ENCODE results near the gene TMEM40.

DNA sequence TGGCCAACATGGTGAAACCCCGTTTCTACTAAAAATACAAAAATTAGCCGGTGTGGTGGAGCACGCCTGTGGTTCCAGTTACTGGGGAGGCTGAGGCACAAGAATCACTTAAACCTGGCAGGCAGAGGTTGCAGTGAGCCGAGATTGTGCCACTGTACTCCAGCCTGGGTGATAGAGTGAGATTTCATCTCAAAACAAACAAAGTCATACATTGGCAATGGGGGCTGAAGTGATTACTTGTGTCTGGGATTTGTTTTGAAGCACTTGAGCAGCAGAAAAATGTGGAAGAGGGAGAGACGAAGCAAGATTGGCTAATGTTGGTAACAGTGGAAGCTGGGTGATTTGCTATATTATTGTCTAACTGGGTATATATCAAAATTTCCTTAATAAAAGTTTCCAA is 13.4 kb upstream of the TMEM40 start:
- TF ChIP-seq, protein P1, sequence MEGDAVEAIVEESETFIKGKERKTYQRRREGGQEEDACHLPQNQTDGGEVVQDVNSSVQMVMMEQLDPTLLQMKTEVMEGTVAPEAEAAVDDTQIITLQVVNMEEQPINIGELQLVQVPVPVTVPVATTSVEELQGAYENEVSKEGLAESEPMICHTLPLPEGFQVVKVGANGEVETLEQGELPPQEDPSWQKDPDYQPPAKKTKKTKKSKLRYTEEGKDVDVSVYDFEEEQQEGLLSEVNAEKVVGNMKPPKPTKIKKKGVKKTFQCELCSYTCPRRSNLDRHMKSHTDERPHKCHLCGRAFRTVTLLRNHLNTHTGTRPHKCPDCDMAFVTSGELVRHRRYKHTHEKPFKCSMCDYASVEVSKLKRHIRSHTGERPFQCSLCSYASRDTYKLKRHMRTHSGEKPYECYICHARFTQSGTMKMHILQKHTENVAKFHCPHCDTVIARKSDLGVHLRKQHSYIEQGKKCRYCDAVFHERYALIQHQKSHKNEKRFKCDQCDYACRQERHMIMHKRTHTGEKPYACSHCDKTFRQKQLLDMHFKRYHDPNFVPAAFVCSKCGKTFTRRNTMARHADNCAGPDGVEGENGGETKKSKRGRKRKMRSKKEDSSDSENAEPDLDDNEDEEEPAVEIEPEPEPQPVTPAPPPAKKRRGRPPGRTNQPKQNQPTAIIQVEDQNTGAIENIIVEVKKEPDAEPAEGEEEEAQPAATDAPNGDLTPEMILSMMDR (IDR thresholded peaks at IDR 0.05; ENCODE audit: low read depth, low read length), result no peak
- TF ChIP-seq EZH2phosphoT487 (IDR thresholded peaks at IDR 0.05; ENCODE audit: low read depth), result no peak

Data from OCI-LY3 (cell line).